MM.1S (cell line): ENCODE measurements around the gene CADM3.
A peak's percentile ranks its signal among the peaks of the same experiment; 100 is the strongest.

ENCODE experiments used
- DNase-seq: peaks from one replicate; pipeline ENCODE4 v3.0.0-alpha.2; 2015
- H2AFZ ChIP-seq: fragments of 300-600 bp; sonication (generic); 2 replicates; pipeline ENCODE4 v1.6.0; 2016; ENCODE audit warnings: antibody characterized with exemption, low read length
- H3F3A ChIP-seq: fragments of 300-600 bp; sonication (generic); 2 replicates; pipeline ENCODE4 v1.6.1; 2016; ENCODE audit warnings: mild to moderate bottlenecking, antibody characterized with exemption, low read length, moderate library complexity, mixed read lengths; ENCODE audit not compliant: insufficient read depth
- H3K27ac ChIP-seq: fragments of 300-600 bp; sonication (generic); 2 replicates; pipeline ENCODE4 v1.5.1; 2016; ENCODE audit warnings: mild to moderate bottlenecking, low read length
- H3K27me3 ChIP-seq: fragments of 300-600 bp; sonication (generic); replicated peaks from 2 replicates; pipeline ENCODE4 v1.6.0; 2016; ENCODE audit warnings: low read length; ENCODE audit not compliant: insufficient read depth
- H3K36me3 ChIP-seq: fragments of 300-600 bp; sonication (generic); replicated peaks from 2 replicates; pipeline ENCODE4 v1.6.1; 2016; ENCODE audit warnings: mild to moderate bottlenecking, low read length, mixed read lengths; ENCODE audit not compliant: insufficient read depth
- H3K4me1 ChIP-seq: fragments of 300-600 bp; sonication (generic); 2 replicates; pipeline ENCODE4 v1.6.1; 2016; ENCODE audit warnings: low read length, mixed read lengths
- H3K4me2 ChIP-seq: fragments of 300-600 bp; sonication (generic); 2 replicates; pipeline ENCODE4 v1.6.0; 2016; ENCODE audit warnings: low read depth, low read length
- H3K4me3 ChIP-seq: fragments of 300-600 bp; sonication (generic); 2 replicates; pipeline ENCODE4 v1.5.1; 2016; ENCODE audit warnings: low read length, mixed read lengths
- H3K79me2 ChIP-seq: fragments of 300-600 bp; sonication (generic); 2 replicates; pipeline ENCODE4 v1.6.1; 2016; ENCODE audit warnings: mixed run types, low read length, mixed read lengths
- H3K9ac ChIP-seq: fragments of 300-600 bp; sonication (generic); 2 replicates; pipeline ENCODE4 v1.6.1; 2016; ENCODE audit warnings: low read length, mixed read lengths
- H3K9me2 ChIP-seq: fragments of 300-600 bp; sonication (generic); replicated peaks from 2 replicates; pipeline ENCODE4 v1.6.1; 2016; ENCODE audit warnings: mild to moderate bottlenecking, low read length, mixed read lengths; ENCODE audit not compliant: insufficient read depth
- H3K9me3 ChIP-seq: fragments of 300-600 bp; sonication (generic); replicated peaks from 2 replicates; pipeline ENCODE4 v1.6.1; 2016; ENCODE audit warnings: mild to moderate bottlenecking, low read length, mixed read lengths; ENCODE audit not compliant: insufficient read depth
- H4K20me1 ChIP-seq: fragments of 300-600 bp; sonication (generic); 2 replicates; pipeline ENCODE4 v1.6.1; 2016; ENCODE audit warnings: mild to moderate bottlenecking, low read length, moderate library complexity, mixed read lengths; ENCODE audit not compliant: insufficient read depth
- EZH2 ChIP-seq: fragments of 300-600 bp; sonication (generic); optimal IDR thresholded peaks from 2 replicates; pipeline ENCODE3; 2017; ENCODE audit warnings: low read depth, mild to moderate bottlenecking, antibody characterized with exemption, low read length, mixed read lengths
- EZH2phosphoT487 ChIP-seq: fragments of 300-600 bp; sonication (generic); IDR thresholded peaks from 2 replicates; pipeline ENCODE4 v1.6.1; 2018; ENCODE audit warnings: antibody characterized with exemption, low read length
- TF ChIP-seq, protein P1 (sequence below): fragments of 300-600 bp; sonication (generic); IDR thresholded peaks from 2 replicates; pipeline ENCODE4 v1.5.1; 2016; ENCODE audit warnings: antibody characterized with exemption, low read length, mixed read lengths

CADM3 gene

DNA sequence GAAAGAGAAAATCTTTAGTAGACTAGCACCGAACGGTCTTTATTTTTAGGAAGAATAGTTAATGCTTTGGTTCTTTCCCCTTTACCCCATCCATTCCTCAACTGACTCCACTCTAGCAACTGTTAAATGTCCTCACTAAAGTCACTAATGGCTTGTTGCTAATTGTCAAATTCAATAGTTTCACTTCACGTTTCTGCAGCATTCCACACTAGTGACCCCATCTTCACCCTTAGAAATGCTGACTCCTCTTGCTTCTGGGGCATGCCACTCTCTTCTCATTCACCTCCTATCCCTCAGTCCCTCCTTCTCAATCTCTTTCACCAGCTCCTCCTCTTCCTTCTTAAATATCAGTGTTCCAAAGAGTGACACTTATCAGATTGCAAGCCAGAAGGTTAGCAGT is 19.4 kb upstream of the CADM3 start:
- H2AFZ ChIP-seq = no peak overlapping the region
- TF ChIP-seq EZH2 (no peak), EZH2phosphoT487 (no peak)
- TF ChIP-seq, protein P1, sequence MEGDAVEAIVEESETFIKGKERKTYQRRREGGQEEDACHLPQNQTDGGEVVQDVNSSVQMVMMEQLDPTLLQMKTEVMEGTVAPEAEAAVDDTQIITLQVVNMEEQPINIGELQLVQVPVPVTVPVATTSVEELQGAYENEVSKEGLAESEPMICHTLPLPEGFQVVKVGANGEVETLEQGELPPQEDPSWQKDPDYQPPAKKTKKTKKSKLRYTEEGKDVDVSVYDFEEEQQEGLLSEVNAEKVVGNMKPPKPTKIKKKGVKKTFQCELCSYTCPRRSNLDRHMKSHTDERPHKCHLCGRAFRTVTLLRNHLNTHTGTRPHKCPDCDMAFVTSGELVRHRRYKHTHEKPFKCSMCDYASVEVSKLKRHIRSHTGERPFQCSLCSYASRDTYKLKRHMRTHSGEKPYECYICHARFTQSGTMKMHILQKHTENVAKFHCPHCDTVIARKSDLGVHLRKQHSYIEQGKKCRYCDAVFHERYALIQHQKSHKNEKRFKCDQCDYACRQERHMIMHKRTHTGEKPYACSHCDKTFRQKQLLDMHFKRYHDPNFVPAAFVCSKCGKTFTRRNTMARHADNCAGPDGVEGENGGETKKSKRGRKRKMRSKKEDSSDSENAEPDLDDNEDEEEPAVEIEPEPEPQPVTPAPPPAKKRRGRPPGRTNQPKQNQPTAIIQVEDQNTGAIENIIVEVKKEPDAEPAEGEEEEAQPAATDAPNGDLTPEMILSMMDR = no peak
- no peaks in the 10 kb centered on the region for H3K9me3 ChIP-seq
- no peaks in the 10 kb centered on the region for H3K36me3 ChIP-seq
- no peaks in the 10 kb centered on the region for H3K4me1 ChIP-seq
- no peak overlapping the region for H3K4me2 ChIP-seq
- no peaks in the 10 kb centered on the region for H3F3A ChIP-seq
- H3K27me3 ChIP-seq = no peaks in the 10 kb centered on the region
- H3K9me2 ChIP-seq = no peaks in the 10 kb centered on the region
- no peaks in the 10 kb centered on the region for H3K79me2 ChIP-seq
- peak; percentile 51 for DNase-seq
- H3K27ac ChIP-seq = no peak overlapping the region
- H3K9ac ChIP-seq = no peak overlapping the region
- H3K4me3 ChIP-seq = no peak overlapping the region
- no peaks in the 10 kb centered on the region for H4K20me1 ChIP-seq

DNA sequence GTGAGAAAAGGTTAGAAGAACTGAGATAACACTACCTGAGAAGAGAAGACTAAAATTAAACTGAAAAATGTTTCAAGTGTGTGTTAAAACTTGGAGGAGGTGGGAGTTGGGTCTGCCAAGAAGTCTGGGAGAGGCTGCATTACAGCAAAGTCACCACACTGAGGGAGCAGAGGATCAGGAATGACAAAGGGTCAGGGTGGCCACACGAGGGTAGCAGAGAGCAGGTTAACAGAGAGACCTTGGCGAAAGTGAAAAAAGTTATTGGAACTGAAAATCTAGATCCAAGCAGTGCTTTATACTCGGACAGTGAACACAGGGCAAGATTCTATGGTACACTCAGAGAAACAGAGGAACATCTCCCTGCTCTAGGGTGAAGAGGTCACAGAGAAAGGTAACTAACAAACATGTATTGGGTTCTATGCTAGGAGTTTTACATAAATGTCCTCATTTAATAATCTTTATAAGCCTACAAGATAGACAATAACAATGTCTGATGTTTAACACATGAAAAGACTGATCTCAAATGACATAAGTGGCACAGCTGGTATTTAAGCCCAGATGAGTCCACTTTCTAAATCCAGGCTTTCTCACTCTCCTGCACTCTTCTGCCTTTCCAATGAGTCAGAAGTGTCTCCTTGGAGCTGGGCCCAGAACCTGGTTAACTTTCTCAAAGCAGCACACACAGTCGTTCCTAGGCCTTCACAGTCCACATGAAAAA is 10.3 kb upstream of the CADM3 start:
- H3K9me2 ChIP-seq = no peaks in the 10 kb centered on the region
- no peaks in the 10 kb centered on the region for H3K79me2 ChIP-seq
- H3K27me3 ChIP-seq = no peaks in the 10 kb centered on the region
- H3K4me2 ChIP-seq = 0 out of 2 replicates have a peak overlapping the region, but pooled peaks have one; percentile 3
- H3K9ac ChIP-seq = no peak overlapping the region
- H4K20me1 ChIP-seq = no peaks in the 10 kb centered on the region
- no peak overlapping the region for H3K4me3 ChIP-seq
- no peaks in the 10 kb centered on the region for H3F3A ChIP-seq
- peaks cover 6% of the 10 kb centered on the region; the same call in 1 of the 2 replicates for H3K4me1 ChIP-seq
- no peaks in the 10 kb centered on the region for H3K9me3 ChIP-seq
- peak; percentile 89 for DNase-seq
- H3K36me3 ChIP-seq = no peaks in the 10 kb centered on the region
- H2AFZ ChIP-seq = no peak overlapping the region
- H3K27ac ChIP-seq = no peak overlapping the region
- no peak for TF ChIP-seq EZH2
- TF ChIP-seq EZH2phosphoT487 = no peak
- TF ChIP-seq, protein P1 = peak; percentile 100

DNA sequence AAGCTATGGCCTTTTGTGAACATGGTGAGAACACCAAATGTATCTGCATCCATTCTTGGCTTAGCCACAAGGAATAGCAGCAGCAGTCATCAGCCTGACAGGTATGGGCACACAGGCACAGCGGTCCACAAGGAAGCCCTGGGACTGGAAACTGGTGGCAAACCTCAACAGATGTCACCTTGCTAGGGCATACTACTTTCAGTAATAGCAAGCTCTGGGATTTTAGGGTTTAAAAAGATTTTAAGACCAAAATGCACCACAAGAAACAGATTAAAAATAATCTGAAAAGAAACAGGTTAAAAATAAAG is 9.7 kb upstream of the CADM3 start:
- Histone ChIP-seq H2AFZ (no peak overlapping the region), H3K9ac (no peak overlapping the region), H3K27me3 (no peaks in the 10 kb centered on the region), H3K79me2 (no peaks in the 10 kb centered on the region), H3K9me2 (no peaks in the 10 kb centered on the region), H3K9me3 (no peaks in the 10 kb centered on the region), H3F3A (no peaks in the 10 kb centered on the region), H4K20me1 (no peaks in the 10 kb centered on the region), H3K27ac (no peak overlapping the region), H3K4me1 (peaks cover 6% of the 10 kb centered on the region; the same call in 1 of the 2 replicates), H3K4me3 (no peak overlapping the region), H3K36me3 (no peaks in the 10 kb centered on the region), H3K4me2 (no peak overlapping the region)
- TF ChIP-seq EZH2phosphoT487 (no peak), EZH2 (no peak)
- TF ChIP-seq, protein P1 = no peak
- DNase-seq = no peak
